ENCODE data around the gene COLEC12. TPM values are rescaled to one million over a fixed set of nuclear protein-coding genes. Genes with fewer than 3 reads are reported as not detected.
A peak's percentile ranks its signal among the peaks of the same experiment; 100 is the strongest.

The COLEC12 gene
- total RNA-seq, 2 donors from 2014 or later: 23.0 to 54.9 TPM

DNA sequence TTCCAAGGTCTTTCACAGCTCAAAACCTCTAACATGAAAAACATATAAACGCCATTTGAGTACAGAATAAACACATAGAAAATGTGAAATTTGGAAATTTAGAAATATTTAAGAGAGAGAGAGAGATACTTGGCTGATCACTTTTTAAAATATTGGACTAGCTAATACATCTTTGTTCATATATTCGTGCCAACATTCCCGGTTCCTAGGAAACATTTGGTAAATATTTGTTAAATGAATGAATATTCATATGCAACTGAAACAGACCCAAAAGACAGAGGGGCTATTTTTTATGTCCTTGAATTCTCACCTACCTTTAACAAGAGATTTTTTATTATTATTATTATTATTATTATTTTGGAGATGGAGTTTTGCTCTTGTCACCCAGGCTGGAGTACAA, 8.3 kb upstream of the COLEC12 start:
- no peak for DNase-seq (ENCODE audit: low spot score)
- intact Hi-C loops (cut with DNase I): loop anchor here in 1 of 2 donors (10.0 kb wide), 1 partner anchor 46 kb away; no protein-coding TSS in a partner anchor

DNA sequence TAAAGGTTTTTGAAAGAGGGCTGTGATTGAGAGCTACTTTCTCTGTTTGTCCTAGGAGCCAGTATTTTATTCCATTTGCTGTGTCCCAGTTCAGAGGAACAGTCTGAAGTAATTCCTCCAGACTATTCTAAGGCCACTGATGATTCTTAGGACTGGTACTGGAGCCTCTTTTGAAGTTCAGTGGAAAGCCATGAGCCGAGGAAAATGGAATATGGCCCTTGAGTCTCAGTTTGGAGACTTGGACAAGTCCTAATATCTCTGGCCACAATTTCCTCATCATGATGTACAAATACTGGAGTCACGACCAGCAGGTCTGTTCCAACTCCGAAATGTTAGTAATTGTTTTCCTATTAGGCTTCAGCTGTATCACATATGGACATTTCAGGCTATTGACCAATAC, 7.1 kb upstream of the COLEC12 start:
- intact Hi-C loops (cut with DNase I): loop anchor here in 1 of 2 donors (10.0 kb wide), 1 partner anchor 47 kb away; no protein-coding TSS in a partner anchor
- no peak for DNase-seq (ENCODE audit: low spot score)

DNA sequence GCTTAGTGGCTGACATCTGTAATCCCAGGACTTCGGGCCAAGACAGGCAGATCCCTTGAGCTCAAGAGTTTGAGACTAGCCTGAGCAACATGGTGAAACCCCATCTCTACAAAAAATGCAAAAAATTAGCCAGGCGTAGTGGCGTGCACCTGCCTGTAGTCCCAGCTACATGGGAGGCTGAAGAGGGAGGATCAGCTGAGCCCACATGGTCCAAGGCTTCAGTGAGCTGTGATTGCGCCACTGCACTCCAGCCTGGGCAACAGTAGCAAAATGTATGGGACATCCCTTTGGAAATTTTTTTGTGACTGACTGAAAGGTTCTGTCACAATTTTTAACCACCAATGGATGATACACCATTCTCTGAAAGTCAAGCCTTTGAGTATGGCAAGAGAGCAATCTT, 6.3 kb upstream of the COLEC12 start:
- intact Hi-C loops (cut with DNase I): loop anchor here in 1 of 2 donors (10.0 kb wide), 1 partner anchor 48 kb away; no protein-coding TSS in a partner anchor
- DNase-seq (ENCODE audit: low spot score): no peak

DNA sequence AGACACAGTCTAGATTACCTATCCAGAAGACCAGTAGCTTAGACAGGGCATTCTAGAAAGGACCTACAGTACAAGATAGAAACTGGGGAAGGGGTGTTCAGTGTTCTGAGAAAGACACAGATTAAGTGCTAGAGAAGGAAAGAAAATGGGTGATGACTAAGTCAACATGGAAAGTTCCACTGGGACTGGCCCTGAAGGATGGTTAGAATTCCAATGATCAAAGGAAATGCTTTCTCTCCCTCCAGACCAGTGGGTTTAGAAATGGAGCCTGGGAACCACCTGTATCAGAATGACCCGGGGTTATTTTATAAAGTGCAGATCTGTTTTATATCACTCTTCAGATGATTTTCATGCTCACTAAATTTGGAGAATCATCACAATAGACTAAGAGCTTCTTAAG, 5.8 kb upstream of the COLEC12 start:
- no peak for DNase-seq (ENCODE audit: low spot score)
- intact Hi-C loops (cut with DNase I): loop anchor here in 1 of 2 donors (10.0 kb wide), 1 partner anchor 49 kb away; no protein-coding TSS in a partner anchor

DNA sequence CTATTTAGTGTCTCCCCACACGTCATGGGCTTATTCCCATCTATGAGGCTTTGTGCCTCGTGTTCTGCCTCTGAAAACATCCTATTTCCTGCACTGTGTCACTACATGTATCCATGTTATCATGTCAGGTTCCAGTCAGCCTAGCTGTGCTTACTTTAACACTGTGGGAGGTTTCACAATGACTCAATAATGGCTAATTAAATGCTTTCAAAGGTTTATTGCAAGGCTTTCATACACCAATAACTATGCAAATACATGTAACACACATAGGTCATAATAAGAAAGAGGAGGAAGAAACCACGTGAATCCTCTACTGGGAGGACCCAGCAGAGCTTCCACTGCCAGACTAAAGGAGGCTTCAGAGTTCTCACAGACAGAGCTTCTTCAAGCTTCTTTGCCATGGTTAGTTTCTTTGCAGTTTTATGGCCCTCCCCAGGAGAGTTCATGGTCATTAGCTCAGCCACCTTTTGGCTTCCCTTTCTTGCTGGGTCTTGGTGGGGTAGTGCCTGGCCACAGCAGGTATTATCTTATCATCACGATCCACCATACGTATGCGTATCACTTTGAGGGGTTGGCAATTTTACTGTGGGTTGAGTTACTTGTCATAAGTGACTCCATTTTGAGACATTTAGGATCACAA, 5.1 kb upstream of the COLEC12 start:
- DNase-seq (ENCODE audit: low spot score): no peak
- intact Hi-C loops (cut with DNase I): loop anchor here in 1 of 2 donors (10.0 kb wide), 1 partner anchor 49 kb away; no protein-coding TSS in a partner anchor

DNA sequence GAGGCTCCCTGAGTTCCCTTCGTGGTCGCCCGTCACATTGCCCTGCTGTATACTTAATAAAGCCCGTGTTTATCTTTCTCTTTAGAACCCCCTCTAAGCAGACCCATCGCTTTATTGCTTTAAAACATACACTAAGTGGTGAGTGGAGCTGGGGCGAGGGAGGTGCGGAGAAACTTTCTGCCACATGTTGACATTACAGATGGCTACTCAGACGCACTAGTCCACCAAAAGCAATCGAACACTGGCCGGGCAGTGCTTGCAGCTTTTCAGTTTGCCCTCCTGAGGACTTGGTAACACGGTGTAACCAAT, 859 bp upstream of the COLEC12 start:
- DNase-seq (ENCODE audit: low spot score): no peak
- intact Hi-C loops (cut with DNase I): loop anchor here in 1 of 2 donors (10.0 kb wide), 1 partner anchor 53 kb away; no protein-coding TSS in a partner anchor

DNA sequence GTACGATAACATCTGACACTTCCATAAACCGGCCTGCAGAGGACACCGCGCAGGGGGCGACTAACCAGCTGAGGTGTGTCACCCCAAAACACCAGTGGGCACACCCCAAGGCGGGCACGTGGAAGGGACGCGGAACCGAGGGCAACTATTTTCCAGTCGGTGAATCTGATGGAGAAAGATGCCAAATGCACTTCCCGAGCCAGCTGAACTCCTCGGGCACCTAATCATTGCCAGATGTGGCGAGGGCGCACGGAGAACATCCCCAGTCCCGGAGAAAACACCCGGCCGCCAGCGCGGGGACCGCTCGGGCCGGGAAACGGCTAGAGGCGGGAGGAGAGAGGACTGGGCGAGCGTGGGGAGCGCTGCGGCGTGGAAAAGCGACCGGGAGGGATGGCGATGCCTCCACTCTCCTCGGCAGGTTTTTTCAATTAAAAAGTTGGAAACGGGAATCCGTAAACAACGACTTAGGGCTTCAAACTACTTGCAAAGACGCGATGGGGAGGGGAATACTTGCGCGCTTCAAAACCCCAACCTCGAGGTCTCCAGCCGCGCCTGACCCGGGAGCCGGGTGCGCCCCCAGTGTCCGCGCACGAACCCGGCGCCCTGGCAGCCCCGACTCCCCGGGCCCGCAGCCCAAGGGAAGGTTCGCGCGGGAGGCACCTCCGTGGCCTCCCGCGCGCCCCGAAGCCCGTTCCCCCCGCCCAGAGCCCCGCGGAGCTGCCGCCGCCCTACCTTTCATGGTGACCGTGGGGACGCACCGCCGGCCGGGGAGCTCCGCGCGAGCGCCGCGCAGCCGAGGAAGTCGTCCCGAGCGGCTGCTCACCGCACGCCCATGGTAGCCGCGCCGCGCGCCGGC, 497 bp downstream of the COLEC12 start:
- DNase-seq (ENCODE audit: low spot score): peak; percentile 82
- intact Hi-C loops (cut with DNase I): loop anchor here in 1 of 2 donors (10.0 kb wide), 1 partner anchor 55 kb away; no protein-coding TSS in a partner anchor

DNA sequence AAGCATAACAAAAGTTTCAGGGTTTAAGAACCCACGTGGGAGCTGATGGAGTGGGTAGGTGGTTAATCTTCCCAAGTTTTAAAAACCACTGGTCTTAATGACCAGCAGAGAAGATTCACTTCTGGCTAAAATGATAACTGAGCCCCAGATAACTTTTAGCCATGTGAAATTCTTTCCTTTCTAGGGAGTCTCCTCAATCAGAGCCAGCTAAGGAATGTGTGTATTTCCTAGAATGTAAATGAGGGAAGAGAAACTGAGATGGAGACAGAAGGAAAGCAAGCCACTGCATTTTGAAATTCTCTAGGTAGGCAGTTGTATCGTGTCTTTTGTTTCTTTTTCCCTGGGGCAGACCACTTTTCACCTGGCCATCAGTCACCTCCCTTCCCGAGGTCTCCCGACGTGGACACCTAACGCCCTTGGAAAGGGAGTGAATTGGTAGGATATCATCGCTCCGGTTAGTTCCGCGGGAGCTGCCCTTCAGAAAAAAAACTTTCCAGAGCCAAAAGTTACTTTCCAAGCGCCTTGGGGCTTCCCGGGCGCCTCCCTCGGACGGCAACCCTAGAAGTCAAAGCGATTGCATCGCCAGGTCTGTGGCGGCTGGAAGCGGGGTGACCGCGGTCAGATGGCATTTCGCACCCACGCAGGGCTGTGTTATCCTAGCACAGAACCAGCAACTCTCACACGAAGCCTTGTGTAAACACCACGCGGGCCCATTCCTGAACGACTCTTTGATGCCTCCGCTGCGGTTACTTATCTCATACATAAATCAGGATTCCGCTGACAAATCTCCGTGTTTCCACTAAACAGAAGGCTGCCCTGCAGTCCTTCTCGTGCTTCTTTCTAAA, 1.3 kb downstream of the COLEC12 start:
- intact Hi-C loops (cut with DNase I): no loop called here
- DNase-seq (ENCODE audit: low spot score): no peak

DNA sequence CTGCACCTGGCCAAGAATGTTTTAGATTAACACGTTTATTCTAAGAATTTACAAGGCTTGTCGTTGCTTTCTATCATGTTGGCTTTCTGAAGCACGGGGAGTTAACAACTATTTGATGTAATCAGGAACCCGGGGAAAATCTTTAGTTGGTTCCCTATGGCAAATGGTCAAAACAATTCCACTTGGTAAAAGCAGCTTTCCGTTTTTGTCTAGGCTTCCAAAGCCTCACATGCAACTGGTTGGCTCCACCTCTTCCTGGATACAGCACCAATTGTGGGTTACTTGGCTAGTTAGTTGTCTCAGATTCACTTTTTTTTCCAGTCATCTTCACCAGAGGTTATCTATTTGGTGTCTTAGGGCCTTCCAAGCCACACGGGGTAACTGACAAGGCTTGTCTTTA, 2.8 kb downstream of the COLEC12 start:
- intact Hi-C loops (cut with DNase I): no loop called here

DNA sequence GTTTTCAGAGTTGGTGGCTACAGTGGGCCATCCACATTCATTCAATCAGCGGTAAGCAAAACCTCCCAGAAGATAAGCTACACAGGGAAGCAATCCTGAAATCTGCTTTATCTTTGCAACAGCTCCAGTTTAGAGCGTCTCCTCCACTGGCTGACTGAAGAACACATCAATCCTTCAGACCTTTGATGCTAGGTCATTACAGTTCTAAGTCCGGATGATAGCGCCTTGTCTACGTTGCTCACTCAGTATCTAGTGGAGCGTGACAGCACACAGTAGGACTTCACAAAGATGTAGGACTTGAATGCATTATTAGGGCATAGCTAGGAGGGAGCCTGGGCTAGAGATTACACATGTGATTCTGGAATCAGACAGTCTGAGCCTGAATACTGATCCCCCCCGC, 5.0 kb downstream of the COLEC12 start:
- intact Hi-C loops (cut with DNase I): no loop called here
- no peak for DNase-seq (ENCODE audit: low spot score)

More for the DNA sequence above, 2.8 kb downstream of the COLEC12 start:
- DNase-seq (ENCODE audit: low spot score): no peak

DNA sequence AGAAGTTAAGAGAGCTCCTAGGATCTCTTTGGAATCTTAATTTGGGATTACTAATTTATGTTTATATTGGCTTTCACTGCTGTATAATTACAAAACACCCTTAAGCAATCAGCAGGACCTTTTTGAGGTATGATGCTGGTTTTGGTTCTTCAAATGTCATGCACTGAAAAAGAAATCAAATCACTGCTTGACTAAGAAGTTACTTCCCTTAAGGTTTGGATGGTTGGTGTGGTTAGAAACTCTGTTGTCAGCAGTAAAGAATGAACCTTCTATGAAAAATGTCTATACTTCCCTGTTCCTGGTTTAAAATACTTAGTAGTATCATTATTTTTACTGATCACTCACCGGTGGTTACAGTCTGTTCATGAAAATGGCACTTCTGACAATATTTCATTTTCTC, 5.5 kb downstream of the COLEC12 start:
- intact Hi-C loops (cut with DNase I): no loop called here
- no peak for DNase-seq (ENCODE audit: low spot score)

DNA sequence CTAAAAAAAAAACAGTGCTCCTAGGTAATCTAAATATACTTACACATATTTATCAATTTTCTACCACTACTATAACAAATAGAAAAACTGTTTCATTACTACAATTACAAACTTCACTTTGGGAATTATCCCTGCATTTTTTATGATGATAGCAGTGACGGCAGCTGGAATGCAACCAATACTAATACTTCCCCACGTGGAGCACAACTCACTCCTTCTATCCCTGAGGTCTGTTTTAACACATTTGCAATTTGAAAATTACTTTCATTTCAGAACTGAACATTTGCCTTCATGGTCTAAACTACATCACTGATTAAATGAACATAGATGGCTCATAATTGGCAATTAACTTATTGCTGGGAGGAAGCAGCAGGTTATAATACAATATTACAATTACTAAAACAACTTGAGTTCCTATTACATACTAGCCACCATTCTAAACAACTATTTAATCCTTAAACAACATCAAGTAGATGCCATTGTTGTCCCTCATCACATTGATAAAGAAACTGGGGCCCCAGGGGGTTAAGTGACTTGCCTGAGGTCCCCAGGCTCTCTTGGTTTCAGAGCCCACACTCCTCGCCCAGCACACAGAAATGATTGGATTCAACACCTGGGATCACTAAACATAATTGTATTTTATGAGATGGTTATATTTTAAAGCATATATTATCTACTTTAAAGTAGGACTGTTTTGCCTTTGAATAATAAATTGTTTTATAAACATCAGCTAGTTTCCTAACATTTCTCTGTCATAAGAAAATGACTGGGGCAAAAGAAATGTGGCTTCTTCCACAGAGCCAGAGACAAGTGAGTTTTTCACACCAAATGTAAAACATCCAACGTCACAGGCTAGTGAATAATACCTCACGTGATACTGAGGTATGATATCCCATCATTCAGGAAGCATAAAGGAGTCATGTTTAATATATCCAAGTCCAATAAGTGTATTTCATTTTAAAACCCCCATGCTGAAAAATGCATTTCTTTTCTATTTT, 6.2 kb downstream of the COLEC12 start:
- intact Hi-C loops (cut with DNase I): no loop called here

DNA sequence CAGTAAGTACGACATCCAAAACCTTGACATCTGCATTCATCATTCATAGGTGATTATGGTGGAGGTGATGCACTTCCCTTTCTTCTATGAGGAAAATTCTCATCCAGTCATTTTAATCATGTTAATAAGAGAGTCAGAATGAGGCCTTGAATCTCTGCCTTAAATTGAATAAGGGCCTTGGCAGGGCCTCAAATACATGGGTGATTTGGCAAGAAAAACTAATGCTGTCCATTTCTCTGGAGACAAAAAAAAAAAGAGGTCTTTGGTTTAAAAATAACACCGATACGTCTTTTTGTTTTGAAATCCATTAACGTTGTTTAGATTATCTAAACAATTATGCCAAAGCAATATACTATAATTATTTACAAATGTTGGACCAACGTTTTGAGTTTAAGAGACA, 8.1 kb downstream of the COLEC12 start:
- intact Hi-C loops (cut with DNase I): no loop called here
- no peak for DNase-seq (ENCODE audit: low spot score)

More for the DNA sequence above, 6.2 kb downstream of the COLEC12 start:
- no peak for DNase-seq (ENCODE audit: low spot score)

DNA sequence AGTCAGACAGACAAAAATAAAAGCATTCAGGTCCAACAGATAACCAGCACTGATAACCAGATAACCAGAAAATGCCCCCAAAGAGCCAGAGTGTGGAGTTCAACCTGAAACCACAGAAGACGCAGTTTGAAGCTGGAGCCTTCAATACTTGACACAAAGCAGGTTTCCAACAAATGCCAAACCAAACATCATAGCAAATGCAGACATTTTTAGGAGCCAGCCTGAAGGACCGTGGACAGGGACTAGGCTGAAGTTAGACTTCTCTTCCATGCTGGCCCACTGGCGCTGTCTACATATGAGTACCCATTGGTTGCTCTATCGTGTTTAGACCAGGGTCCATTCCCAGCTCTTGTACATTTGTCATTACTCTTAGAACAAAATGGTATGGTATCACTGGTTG, 9.9 kb downstream of the COLEC12 start:
- DNase-seq (ENCODE audit: low spot score): no peak
- intact Hi-C loops (cut with DNase I): no loop called here

DNA sequence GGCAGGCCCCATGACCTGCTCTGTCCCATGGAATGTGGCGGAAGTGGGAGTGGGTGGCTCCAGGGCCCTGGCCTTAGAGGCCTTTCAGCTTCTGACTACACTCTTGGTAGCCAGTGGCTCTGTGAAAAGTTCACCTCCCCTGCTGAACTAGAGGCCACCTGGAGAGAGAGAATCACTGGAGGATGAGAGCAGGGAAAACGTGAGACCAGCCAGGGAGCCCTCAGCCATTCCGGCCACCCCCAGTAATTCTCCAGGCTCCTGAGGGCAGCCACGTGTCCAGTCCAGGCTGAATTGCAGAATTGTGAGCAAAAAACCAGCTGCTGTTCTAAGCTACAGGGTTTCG, 10.5 kb downstream of the COLEC12 start:
- no peak for DNase-seq (ENCODE audit: low spot score)
- intact Hi-C loops (cut with DNase I): no loop called here

DNA sequence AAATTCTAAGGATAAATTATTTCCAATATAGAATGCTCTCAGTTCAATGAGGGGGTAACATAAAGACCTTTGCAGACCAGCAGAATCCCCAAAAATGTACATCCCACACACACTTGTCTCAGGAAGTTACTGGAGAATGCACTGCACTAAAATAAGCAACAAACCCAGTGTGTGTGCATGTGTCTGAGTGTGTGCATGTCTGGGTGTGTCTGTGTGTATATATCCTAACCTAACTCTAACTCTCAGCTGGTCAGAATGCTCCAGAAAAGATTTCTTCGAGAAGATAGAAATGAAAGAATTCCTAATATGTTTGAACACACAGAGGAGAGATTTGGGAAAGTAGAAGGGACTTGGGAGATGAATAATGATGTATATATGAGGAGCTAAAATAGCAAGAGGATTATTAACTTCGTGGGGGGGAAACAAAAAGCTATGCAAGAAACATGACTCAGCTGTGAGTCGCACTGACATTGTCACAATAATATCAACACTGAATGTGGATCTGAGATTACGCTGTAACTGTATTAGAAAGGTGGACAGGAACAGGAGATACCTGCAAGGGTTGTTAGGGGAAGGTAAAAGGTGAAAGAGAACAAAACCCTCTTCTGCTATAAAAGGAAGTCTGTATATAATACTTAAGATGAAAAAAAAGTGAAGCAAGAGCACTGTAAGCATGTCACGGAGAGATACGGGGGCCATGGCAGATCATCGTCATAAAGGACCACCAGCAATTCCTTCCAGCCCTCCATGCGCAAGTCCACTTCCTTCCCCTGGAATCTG, 11.1 kb downstream of the COLEC12 start:
- DNase-seq (ENCODE audit: low spot score): no peak
- intact Hi-C loops (cut with DNase I): no loop called here

DNA sequence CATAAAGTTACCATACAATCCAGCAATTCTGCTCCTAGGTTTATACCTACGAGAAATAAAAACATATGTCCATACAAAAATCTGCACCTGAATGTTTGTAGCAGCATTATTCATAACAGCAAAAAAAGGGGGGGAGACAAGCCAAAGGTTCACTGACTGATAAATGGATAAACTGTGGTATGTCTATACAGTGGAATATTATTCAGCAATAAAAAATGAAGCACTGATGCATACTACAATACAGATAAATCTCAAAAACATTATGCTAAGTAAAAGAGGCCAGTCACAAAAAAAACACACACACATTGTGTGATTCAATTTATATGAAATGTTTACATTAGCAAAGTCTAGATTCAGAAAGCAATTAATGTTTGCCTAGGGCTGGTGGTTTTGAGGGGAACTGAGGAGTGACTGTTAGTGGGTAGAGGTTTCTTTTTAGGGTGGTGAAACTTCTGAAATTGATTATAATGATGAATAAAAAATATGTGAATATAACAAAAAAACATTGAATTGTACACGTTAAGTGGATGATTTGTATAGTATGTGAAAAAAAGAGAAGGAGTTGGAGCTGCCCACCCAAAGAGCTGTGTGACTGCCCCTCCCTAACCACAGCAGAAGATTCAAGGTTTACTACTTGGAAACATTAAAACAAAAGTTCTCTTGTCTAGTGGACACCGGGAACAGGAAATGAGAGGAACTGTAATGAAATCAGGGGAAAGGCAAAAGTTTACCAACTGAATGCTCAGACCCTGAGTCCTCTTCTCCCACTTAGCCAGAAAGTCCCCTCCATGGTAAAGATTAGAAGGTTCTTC, 13.4 kb downstream of the COLEC12 start:
- intact Hi-C loops (cut with DNase I): no loop called here
- DNase-seq (ENCODE audit: low spot score): no peak

All from posterior vena cava (tissue), 2 donors.